HL-60 (cell line): ENCODE measurements around the gene ZNF492.

Source experiments
- DNase-seq, 2 experiments: peaks; one replicate each; pipeline ENCODE4 v3.0.0-alpha.2; 2010 to 2020; ENCODE audit warnings: low read depth in 1 of 2, low spot score in 1 of 2
- H3K27ac ChIP-seq: fragments of 250-450 bp; sonication (Bioruptor Pico); replicated peaks from 2 replicates; pipeline ENCODE4 v1.5.1; 2020; ENCODE audit warnings: mild to moderate bottlenecking, moderate library complexity
- H3K27me3 ChIP-seq: fragments of 250-450 bp; sonication (Bioruptor Pico); 2 replicates; pipeline ENCODE4 v1.5.1; 2021; ENCODE audit warnings: mild to moderate bottlenecking, moderate library complexity; ENCODE audit not compliant: insufficient read depth, poor library complexity, severe bottlenecking
- H3K4me3 ChIP-seq: replicated peaks from 2 replicates; pipeline ENCODE4 v1.5.1; 2011; ENCODE audit warnings: mild to moderate bottlenecking, control low read depth, low read length; ENCODE audit not compliant: insufficient read depth
- GABPA ChIP-seq: IDR thresholded peaks from 2 replicates; pipeline ENCODE4 v1.6.1; 2012; ENCODE audit warnings: low read depth
- POLR2AphosphoS5 ChIP-seq: IDR thresholded peaks from 2 replicates; pipeline ENCODE4 v1.6.1; 2012; ENCODE audit warnings: low read depth
- REST ChIP-seq: IDR thresholded peaks from 2 replicates; pipeline ENCODE4 v1.6.1; 2012; ENCODE audit warnings: low read depth; ENCODE audit not compliant: insufficient replicate concordance
- SPI1 ChIP-seq: IDR thresholded peaks from 2 replicates; pipeline ENCODE4 v1.6.1; 2012; ENCODE audit warnings: low read depth, mild to moderate bottlenecking, borderline replicate concordance
- TF ChIP-seq, protein P1 (sequence below): IDR thresholded peaks from one replicate; pipeline ENCODE4 v1.5.1; 2011; ENCODE audit warnings: low read length, control low read depth, inconsistent platforms; ENCODE audit not compliant: insufficient read depth

Gene ZNF492

GRCh38 chr19:22606954-22607652, 27.0 kb upstream of the ZNF492 start:
- Histone ChIP-seq H3K4me3 (no peak overlapping the region), H3K27ac (no peak overlapping the region), H3K27me3 (no peaks in the 10 kb centered on the region)
- no peak for DNase-seq
- TF ChIP-seq, protein P1, sequence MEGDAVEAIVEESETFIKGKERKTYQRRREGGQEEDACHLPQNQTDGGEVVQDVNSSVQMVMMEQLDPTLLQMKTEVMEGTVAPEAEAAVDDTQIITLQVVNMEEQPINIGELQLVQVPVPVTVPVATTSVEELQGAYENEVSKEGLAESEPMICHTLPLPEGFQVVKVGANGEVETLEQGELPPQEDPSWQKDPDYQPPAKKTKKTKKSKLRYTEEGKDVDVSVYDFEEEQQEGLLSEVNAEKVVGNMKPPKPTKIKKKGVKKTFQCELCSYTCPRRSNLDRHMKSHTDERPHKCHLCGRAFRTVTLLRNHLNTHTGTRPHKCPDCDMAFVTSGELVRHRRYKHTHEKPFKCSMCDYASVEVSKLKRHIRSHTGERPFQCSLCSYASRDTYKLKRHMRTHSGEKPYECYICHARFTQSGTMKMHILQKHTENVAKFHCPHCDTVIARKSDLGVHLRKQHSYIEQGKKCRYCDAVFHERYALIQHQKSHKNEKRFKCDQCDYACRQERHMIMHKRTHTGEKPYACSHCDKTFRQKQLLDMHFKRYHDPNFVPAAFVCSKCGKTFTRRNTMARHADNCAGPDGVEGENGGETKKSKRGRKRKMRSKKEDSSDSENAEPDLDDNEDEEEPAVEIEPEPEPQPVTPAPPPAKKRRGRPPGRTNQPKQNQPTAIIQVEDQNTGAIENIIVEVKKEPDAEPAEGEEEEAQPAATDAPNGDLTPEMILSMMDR: no peak
- TF ChIP-seq GABPA (no peak), SPI1 (no peak), REST (no peak), POLR2AphosphoS5 (no peak)

DNA sequence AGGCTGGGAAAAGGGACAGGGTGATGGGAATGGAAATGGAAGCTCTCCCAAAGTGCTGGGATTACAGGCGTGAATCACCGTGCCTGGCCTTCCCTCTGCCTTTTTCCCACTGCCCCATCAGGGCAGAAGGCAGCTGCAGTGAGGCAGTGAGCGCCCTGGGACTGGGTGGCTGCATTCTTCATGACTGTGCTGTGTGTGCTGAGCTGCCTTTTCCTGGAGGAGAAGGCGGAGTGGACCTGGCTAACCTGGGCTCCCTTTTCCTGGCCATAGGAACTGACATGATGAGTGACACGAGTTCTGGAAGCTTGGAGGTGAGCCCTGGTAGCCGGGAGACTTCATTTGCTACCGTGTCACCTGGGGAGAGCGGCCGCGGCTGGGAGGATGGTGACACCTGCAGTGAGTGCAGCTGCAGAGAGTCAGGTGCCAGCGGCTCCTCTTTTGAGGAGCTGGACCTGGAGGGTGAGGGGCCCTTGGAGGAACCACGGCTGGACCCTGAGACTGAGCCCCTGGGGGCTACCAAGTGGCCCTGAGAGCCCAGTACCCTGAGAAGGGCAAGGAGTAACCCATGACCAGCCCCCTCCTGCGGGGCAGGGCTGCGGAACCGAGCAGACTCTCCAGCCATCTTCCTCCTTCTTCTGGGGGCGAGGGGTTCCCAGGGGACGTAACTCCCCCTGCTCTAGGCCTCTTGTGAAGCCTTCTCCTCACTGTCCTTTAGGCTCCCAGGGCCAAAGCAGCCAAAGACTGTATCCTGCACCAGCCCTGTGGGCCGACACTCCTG, 26.3 kb upstream of the ZNF492 start:
- no peak for TF ChIP-seq GABPA
- TF ChIP-seq, protein P1: no peak
- Histone ChIP-seq H3K27ac (no peak overlapping the region), H3K27me3 (no peaks in the 10 kb centered on the region), H3K4me3 (no peak overlapping the region)
- no peak for DNase-seq

GRCh38 chr19:22608441-22608840, 25.7 kb upstream of the ZNF492 start:
- Histone ChIP-seq H3K27ac (no peak overlapping the region), H3K4me3 (no peak overlapping the region), H3K27me3 (no peaks in the 10 kb centered on the region)
- no peak for TF ChIP-seq SPI1
- no peak for TF ChIP-seq GABPA
- no peak for TF ChIP-seq REST
- TF ChIP-seq, protein P1: no peak
- TF ChIP-seq POLR2AphosphoS5: no peak
- no peak for DNase-seq
